SK-MEL-5 (cell line): ENCODE measurements around the gene TSEN2. TPM values are rescaled to one million over a fixed set of nuclear protein-coding genes. Genes with fewer than 3 reads are reported as not detected.
"Not testable (repeated sequence)": the region's sequence is repeated elsewhere in the genome, so short reads cannot be mapped to it uniquely, and the experiment has no call there.

Experiments
- DNase-seq: peaks from one replicate; pipeline ENCODE4 v3.0.0-alpha.2; 2016; ENCODE audit warnings: low read depth, low spot score
- in situ Hi-C: cut with HindIII; loops from 2 replicates; pipeline ENCODE4 v1.10.0; 2016; ENCODE audit warnings: low sequenced_read_pairs, high pct_unique_total_duplicates, low pct_unique_long_range_greater_than_20kb
- total RNA-seq: library from RNA; depleted of rRNA; stranded (reverse); fragments of >200 nt; shearing (Covaris generic); gene quantifications from 2 replicates; pipeline ENCODE4 v1.2.3, GENCODE V29; 2014

TSEN2 gene
- total RNA-seq, 1 experiment from 2014 or later = 25.6 TPM

- no peak for DNase-seq
- in situ Hi-C loops = no loop called here
Observed at GRCh38 chr3:12449889-12450682, 34.2 kb upstream of the TSEN2 start.

DNA sequence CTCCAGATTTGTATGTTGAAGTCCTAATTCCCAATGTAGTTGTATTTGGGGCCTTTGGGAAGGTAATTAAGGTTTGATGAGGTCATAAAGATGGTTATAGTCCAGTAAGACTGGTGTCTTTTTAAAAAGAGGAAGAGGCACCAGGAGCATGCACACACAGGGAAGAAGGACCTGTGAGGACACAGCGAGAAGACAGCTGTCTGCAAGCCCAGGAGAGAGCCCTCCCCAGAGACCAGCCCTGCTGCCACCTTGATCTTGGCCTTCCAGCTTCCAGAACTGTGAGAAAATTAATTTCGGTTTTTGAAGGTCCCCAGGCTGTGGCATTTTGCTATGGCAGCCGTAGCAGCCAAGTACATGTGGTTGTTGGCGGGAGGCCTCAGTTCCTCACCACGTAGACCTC lies 32.8 kb upstream of the TSEN2 start:
- no peak for DNase-seq
- in situ Hi-C loops = no loop called here

DNA sequence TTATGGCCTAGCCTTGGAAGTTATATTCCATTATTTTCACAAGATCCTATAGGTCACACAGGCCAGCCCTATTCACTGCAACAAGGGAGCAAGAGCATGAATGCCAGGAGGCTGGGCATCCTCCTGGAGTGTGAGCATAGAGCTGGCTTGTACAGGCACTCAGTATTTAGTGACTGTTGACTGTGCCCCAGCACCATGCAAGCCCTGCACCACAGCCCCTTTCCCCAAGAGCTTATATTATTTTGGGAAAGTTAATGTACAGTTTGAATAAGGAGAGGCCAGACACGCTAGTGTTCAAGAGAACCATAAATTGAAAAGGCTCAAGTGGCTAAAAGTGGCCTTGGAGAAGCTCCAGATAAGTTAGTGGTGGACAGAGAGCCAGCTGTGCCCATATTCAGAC lies 32.3 kb upstream of the TSEN2 start:
- no peak for DNase-seq
- in situ Hi-C loops = no loop called here

- in situ Hi-C loops = no loop called here
- no peak for DNase-seq
Observed at GRCh38 chr3:12452361-12453330, 31.6 kb upstream of the TSEN2 start.

DNA sequence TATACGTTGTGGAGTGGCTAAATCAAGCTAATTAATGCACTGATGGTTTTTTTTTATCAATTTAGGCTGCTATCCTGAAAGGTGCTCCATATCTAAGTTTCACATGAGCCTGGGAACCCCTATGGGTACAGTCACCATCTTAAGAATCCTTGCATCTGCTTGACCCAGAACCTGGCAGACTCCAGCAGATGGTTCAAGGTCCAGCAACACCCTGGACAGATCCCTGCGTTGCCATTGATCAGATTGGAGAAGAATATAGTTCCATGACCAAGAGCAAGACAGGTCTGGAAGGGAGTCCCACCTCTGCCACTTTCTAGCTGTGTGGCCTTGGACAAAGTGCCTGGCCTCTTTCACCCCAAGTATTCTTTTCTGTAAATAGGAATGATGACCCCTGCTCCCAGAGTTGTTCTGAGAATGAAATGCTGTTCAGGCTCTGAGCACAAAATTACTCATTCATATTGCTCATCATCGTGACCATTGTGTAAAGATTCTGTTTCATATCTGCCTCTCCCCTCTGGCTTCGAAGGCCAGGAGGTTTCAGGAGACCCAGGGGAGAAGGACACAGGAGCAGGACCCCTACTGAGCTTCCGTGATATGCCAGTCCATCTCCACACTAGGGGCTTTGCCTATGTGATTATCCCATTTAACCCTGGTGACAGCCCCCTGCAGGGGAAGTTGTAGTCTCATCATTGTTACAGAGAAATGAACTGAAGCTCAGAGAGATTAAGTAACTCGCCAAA lies 30.0 kb upstream of the TSEN2 start:
- no peak for DNase-seq
- in situ Hi-C loops = no loop called here

DNA sequence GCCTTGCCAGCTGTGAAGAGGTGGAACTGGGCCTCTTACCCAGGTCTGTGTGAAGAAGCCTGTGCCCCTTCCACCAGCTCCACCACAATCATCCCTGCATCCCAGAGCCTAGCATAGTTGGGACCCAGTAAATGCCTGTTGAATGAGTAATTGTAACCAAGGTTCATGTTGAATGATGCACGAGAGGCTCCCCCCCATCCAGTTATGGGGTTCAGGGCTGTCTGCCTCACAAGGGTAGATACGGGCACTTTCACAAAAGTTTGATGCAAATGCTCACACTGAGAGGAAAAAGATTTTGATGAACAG lies 29.5 kb upstream of the TSEN2 start:
- DNase-seq = no peak
- in situ Hi-C loops = no loop called here

DNA sequence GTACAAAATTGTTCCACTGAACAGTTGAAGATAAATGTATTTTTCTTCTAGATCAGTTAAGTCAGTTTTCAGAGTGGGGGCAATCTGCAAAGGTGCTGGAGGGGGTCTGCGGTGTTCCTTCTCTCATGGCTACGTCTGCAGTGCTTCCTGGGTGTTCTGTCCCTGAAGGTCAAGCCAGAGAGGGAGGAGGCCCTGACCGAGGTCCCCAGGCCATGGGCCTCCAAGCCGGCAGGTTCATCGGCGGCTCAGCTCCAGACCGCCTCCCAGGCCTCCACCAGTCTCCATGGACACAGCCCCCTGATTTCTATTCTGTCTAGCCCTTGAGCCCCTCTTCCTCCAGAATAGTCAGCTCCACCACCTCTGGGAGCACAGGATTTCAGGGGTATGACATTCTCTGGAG lies 28.5 kb upstream of the TSEN2 start:
- in situ Hi-C loops = no loop called here

DNA sequence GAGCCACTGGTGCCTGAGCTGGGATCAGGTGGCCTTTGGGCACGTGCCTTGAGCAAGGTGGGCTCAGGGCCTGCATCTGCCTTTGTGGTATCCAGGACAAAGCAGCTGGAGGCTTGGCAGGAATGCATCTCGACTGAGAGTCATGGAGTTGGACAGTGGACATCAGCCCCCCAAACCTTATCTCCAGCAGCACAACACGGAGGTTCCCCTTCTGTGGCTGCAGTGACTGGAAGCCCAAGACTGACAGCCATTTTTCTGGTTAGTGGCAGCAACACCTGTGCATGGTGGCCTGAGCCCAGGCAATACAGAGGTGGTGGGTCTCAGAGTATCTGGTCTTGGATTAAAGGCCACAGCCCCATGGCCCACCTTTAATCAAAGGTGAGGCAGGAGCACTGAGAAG lies 27.8 kb upstream of the TSEN2 start:
- in situ Hi-C loops = no loop called here
- no peak for DNase-seq

More for the DNA sequence above, 28.5 kb upstream of the TSEN2 start:
- no peak for DNase-seq

DNA sequence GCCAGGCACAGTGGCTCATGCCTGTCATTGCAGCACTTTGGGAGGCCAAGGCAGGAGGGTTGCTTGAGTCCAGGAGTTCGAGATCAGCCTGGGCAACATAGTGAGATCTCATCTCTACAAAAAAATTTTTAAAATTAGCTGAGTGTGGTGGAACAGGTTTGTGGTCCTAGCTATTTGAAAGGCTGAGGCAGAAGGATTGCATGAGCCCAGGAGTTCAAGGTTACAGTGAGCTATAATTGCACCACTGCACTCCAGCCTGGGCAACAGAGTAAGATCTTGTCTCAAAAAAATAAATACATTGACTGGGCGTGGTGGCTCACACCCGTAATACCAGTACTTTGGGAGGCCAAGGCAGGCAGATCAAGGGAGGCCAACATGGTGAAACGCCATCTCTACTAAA lies 26.9 kb upstream of the TSEN2 start:
- in situ Hi-C loops, DNase-seq: not testable (repeated sequence)

DNA sequence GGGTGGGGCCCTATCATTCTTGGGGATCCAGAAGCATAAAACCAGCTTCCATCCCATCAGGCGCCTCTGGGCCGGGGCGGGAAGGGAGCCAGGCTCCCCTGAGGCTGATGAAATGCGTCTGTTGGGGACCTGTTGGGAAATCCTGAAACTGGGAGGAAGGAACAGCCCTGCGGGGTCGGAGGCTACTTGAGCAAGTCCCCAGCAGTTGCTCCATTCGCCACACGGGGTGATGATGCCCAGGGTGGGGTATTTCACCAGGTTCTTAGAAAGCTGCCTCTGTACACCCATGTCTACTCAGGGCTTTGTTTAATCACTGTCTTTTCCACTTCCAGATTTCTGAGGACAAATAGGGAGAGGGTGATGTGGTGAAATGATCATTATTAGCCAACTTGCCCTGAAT lies 25.4 kb upstream of the TSEN2 start:
- in situ Hi-C loops = no loop called here
- DNase-seq = no peak

- in situ Hi-C loops = no loop called here
- DNase-seq = no peak
Observed at GRCh38 chr3:12460127-12460526, 24.2 kb upstream of the TSEN2 start.

- no peak for DNase-seq
- in situ Hi-C loops = no loop called here
Observed at GRCh38 chr3:12461097-12461649, 23.1 kb upstream of the TSEN2 start.

- in situ Hi-C loops = no loop called here
- DNase-seq = no peak
Observed at GRCh38 chr3:12462159-12462947, 21.9 kb upstream of the TSEN2 start.

- in situ Hi-C loops = no loop called here
- no peak for DNase-seq
Observed at GRCh38 chr3:12463686-12464085, 20.6 kb upstream of the TSEN2 start.

- in situ Hi-C loops = no loop called here
- no peak for DNase-seq
Observed at GRCh38 chr3:12464181-12464580, 20.1 kb upstream of the TSEN2 start.

- in situ Hi-C loops = no loop called here
- DNase-seq = no peak
Observed at GRCh38 chr3:12465151-12465835, 19.0 kb upstream of the TSEN2 start.

DNA sequence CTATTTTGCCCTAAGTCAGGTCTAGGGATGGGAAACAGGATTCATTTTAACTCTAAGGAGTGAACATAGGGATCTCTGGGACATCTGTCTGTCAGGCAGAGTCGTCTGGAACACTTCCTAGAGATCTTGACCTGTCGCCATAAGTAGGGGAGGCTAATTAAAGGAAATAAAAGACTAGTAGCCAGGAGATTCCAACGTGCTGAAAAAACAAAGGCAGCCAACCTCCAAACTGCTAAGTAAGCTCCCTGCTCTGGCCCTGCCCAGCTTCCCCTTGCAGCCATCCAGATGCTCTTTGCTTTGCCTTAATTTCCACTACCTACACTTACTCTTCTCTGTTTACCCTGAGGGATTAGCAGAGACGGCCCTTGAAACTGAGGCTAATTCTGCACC lies 18.4 kb upstream of the TSEN2 start:
- in situ Hi-C loops = no loop called here
- DNase-seq = no peak
